Left colon (tissue), 2 donors: ENCODE data around the gene DLG4. TPM values are rescaled to one million over a fixed set of nuclear protein-coding genes. Genes with fewer than 3 reads are reported as not detected.

ENCODE experiments used
- ATAC-seq: fragments of 200-7000 bp; cut with Tn5 transposase; one replicate; pipeline ENCODE4 v1.9.1; 2020; ENCODE audit warnings: mild to moderate bottlenecking, moderate library complexity
- DNase-seq, 2 donors: peaks; one replicate each; pipeline ENCODE4 v3.0.0-alpha.2; 2020
- intact Hi-C, 2 donors: fragments of 100-400 bp; cut with DNase I in 1 of 2; cut with micrococcal nuclease in 1 of 2; formaldehyde crosslinking; loops; one replicate each; pipeline versions ENCODE4 v1.11.2 to v1.14.0; 2022; cut with DNase I, micrococcal nuclease
- microRNA-seq, 2 donors: library from miRNA; unstranded; fragments of <30 nt; microRNA quantifications; one replicate each; pipeline versions ENCODE4 v1.1.0 to v1.2.0, GENCODE V29; 2020
- total RNA-seq, 2 donors: library from RNA; stranded (reverse); fragmentation: NEBNext Ultra II Directional; extraction: Animal tissue kit (Norgen Biotek cat#: 25700); gene quantifications; one replicate each; pipeline ENCODE4 v1.2.1, GENCODE V29; 2021
- donor health status: DM: no; HTN: no; CAD: no.
- donor health status: DM: yes; HTN: yes; CAD: no.

The DLG4 gene
- total RNA-seq, 2 donors from 2014 or later, result 4.0 to 7.3 TPM

DNA sequence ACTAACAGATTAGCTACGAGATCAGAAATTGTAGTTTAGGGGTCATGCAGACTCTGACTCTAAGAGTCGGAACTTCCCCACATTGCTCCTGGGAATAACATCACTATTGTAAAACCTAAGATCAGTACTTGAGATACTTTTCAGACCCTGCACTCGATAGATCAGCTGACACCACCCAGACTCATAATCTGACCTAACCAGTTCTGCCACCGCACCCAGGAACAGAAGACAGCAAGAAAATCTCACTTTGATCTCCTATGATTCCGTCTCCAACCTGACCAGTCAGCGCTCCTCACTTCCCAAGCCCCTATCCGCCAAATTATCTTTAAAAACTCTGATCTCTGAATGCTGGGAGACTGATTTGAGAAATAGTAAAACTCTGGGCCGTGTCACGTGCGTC, 77.8 kb downstream of the DLG4 start:
- DNase-seq (peak; percentile 64 to 70), ATAC-seq (peak; percentile 78)
- intact Hi-C loops, result no loop called here

- intact Hi-C loops, result loop anchor here in 1 of 2 donors (5.0 kb wide), 1 partner anchor 87 kb away; no protein-coding TSS in a partner anchor
- DNase-seq (peak; percentile 49 to 56), ATAC-seq (peak; percentile 93)
Observed at GRCh38 chr17:7139400-7139799, 80.2 kb downstream of the DLG4 start.

GRCh38 chr17:7138800-7139381, 80.7 kb downstream of the DLG4 start:
- peak; percentile 13 for ATAC-seq
- intact Hi-C loops, result loop anchor here in 1 of 2 donors (5.0 kb wide), 1 partner anchor 87 kb away; no protein-coding TSS in a partner anchor
- no peak for DNase-seq

DNA sequence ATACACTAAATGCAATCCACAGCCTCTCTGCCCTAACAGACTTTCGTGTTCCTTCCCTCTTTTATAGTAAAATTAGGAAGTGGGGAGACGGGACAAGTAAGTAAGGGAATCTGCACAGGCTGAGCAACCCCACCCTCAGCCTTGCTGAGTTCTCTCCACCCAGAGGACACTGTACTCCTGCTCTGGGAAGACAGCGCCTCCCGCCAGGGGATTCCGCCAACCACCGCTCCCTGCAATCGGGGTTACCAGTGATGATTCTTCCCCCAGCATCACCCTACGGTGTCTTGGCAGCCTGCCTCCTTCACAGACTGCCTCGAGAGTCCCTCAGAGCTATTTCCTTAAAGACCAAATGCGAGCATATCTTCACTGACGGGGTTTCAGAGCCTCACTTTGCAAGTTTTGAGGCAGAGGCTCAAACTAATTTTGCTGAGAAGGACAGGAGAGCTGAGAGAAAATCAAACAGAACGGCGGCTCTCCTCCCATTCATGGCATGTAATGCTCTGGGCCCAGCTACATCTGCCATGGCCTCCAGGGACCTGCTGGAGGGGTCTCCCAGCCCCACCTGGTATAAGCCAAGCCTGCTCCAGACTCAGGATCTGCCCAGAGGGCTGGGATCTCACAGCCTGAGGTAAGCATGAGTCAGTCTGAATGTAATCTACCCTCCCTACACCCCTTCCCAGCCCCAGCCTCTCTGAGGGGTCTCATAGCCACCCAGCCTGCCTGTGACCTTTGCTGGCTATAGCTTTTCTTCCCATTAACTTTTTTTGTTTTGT, 82.3 kb downstream of the DLG4 start:
- intact Hi-C loops, result loop anchor here (2.0 to 5.0 kb wide), 2 partner anchors 85 kb away; no protein-coding TSS in a partner anchor
- ATAC-seq, result no peak
- no peak for DNase-seq

Small RNA genes lying within 50 kb of the gene (microRNA-seq; reads per million reads assigned to microRNA genes)
- 1,274 to 1,462 reads per million in 2 donors for gene MIR324

Other genes starting within 250 kb of the DLG4 start
- not detected for gene ALOX12, start 223.8 kb downstream of the DLG4 start, total RNA-seq
- gene RNASEK, start 207.2 kb downstream of the DLG4 start, total RNA-seq, result 100 to 1,000 TPM; 183 to 188 TPM
- 1 to 10 TPM; 2.0 to 2.6 TPM for gene BCL6B, start 196.8 kb downstream of the DLG4 start, total RNA-seq
- gene SLC16A13, start 183.8 kb downstream of the DLG4 start, total RNA-seq, result 10 to 100 TPM in 1 of 2 donors, 1 to 10 TPM in 1; 9.0 to 10.0 TPM
- gene SLC16A11, start 175.7 kb downstream of the DLG4 start, total RNA-seq, result under 1 TPM; 0.58 to 0.84 TPM
- gene CLEC10A, start 139.6 kb downstream of the DLG4 start, total RNA-seq, result 1 to 10 TPM; 4.2 to 7.6 TPM
- gene ASGR2, start 105.0 kb downstream of the DLG4 start, total RNA-seq, result under 1 TPM in 1 of 2 donors, not detected in 1; 0.25 TPM
- under 1 TPM; 0.37 to 0.42 TPM for gene ASGR1, start 40.5 kb downstream of the DLG4 start, total RNA-seq
- 1,000 to 10,000 TPM in 1 of 2 donors, 100 to 1,000 TPM in 1; 784 to 1,134 TPM for gene ACADVL, start 102 bp upstream of the DLG4 start, total RNA-seq
- gene DVL2, start 14.7 kb upstream of the DLG4 start, total RNA-seq, result 10 to 100 TPM; 30.9 to 34.9 TPM
- gene PHF23, start 19.6 kb upstream of the DLG4 start, total RNA-seq, result 10 to 100 TPM; 33.9 to 44.1 TPM
- 100 to 1,000 TPM; 431 to 505 TPM for gene GABARAP, start 22.6 kb upstream of the DLG4 start, total RNA-seq
- gene CTDNEP1, start 31.9 kb upstream of the DLG4 start, total RNA-seq, result 100 to 1,000 TPM; 108 to 117 TPM
- 10 to 100 TPM; 42.4 to 55.4 TPM for gene ELP5, start 32.4 kb upstream of the DLG4 start, total RNA-seq
- gene CLDN7, start 42.6 kb upstream of the DLG4 start, total RNA-seq, result 1,000 to 10,000 TPM in 1 of 2 donors, 100 to 1,000 TPM in 1; 997 to 1,004 TPM
- gene SLC2A4, start 61.9 kb upstream of the DLG4 start, total RNA-seq, result 1 to 10 TPM; 1.4 to 9.7 TPM
- 10 to 100 TPM; 19.7 to 23.6 TPM for gene YBX2, start 74.8 kb upstream of the DLG4 start, total RNA-seq
- gene EIF5A, start 87.8 kb upstream of the DLG4 start, total RNA-seq, result 100 to 1,000 TPM; 330 to 413 TPM
- gene GPS2, start 95.5 kb upstream of the DLG4 start, total RNA-seq, result 10 to 100 TPM; 71.2 to 72.4 TPM
- gene NEURL4, start 109.5 kb upstream of the DLG4 start, total RNA-seq, result 10 to 100 TPM; 32.7 to 44.5 TPM
- gene ACAP1, start 116.7 kb upstream of the DLG4 start, total RNA-seq, result 1 to 10 TPM; 4.1 to 9.0 TPM
- 10 to 100 TPM in 1 of 2 donors, 1 to 10 TPM in 1; 9.4 to 10.1 TPM for gene KCTD11, start 132.3 kb upstream of the DLG4 start, total RNA-seq
- gene TMEM95, start 135.3 kb upstream of the DLG4 start, total RNA-seq, result not detected
- gene TNK1, start 161.3 kb upstream of the DLG4 start, total RNA-seq, result 10 to 100 TPM; 22.2 to 24.9 TPM
- gene PLSCR3, start 174.7 kb upstream of the DLG4 start, total RNA-seq, result 10 to 100 TPM in 1 of 2 donors, 1 to 10 TPM in 1; 8.9 to 10.2 TPM
- gene TMEM256, start 184.3 kb upstream of the DLG4 start, total RNA-seq, result 10 to 100 TPM; 70.8 to 81.0 TPM
- 1 to 10 TPM; 2.7 to 6.6 TPM for gene NLGN2, start 188.0 kb upstream of the DLG4 start, total RNA-seq
- gene SPEM1, start 200.5 kb upstream of the DLG4 start, total RNA-seq, result not detected
- gene SPEM2, start 205.8 kb upstream of the DLG4 start, total RNA-seq, result not detected
- not detected for gene SPEM3, start 209.0 kb upstream of the DLG4 start, total RNA-seq
- 10 to 100 TPM; 19.3 to 20.5 TPM for gene TMEM102, start 215.6 kb upstream of the DLG4 start, total RNA-seq
- 1 to 10 TPM; 1.2 to 2.3 TPM for gene FGF11, start 219.7 kb upstream of the DLG4 start, total RNA-seq
- 10 to 100 TPM in 1 of 2 donors, 1 to 10 TPM in 1; 9.6 to 10.7 TPM for gene CHRNB1, start 225.2 kb upstream of the DLG4 start, total RNA-seq